ENCODE measurements around the gene MYOM3.
"Not testable (repeated sequence)": the region's sequence is repeated elsewhere in the genome, so short reads cannot be mapped to it uniquely, and the experiment has no call there.

MYOM3 gene

GRCh38 chr1:24022581-24023361 is 89.2 kb downstream of the MYOM3 start:
- no peak for DNase-seq

DNA sequence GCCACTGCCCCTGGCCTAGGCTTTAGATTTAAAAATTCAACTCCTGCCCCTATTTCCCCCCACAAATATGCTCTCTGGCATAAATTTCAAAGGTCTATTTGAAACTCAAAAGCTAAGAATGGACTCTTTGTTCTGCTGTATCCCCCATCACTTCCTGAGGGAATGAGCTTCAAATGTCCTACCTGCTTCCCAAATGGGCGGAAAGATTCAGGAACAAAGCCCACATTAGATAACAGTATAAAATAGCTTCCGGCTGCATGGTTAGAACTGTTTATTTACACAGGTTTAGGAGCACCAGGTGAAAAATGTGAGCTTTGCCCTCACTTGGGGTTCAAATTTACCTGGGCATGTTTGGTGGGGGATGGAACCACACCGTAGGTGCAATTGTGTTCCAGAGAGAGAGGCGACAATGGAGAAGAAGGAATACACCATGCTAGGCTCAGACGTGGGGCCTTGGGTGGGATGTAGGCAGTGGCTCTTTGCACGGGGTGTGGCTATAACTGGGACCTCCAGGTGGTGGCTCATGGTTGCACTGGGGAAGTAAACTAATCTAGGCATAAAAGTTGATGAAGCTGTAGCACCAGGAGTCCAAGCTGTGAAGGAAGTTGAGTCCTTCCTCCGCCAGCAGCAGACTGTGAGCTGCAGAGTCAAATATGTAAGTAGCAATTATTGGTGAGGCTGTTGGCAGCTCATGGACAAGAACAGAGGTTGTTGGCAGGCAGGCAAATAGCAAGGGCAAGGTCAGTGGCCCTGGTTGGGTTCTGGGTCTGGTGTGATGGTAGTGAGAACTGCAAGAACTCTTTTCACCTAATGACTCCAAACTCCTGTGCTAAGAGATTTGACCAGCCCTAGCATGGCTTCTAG is 90.3 kb downstream of the MYOM3 start:
- no peak for DNase-seq

- DNase-seq: no peak
These were observed 91.5 kb downstream of the MYOM3 start for GRCh38 chr1:24020470-24020869.

DNA sequence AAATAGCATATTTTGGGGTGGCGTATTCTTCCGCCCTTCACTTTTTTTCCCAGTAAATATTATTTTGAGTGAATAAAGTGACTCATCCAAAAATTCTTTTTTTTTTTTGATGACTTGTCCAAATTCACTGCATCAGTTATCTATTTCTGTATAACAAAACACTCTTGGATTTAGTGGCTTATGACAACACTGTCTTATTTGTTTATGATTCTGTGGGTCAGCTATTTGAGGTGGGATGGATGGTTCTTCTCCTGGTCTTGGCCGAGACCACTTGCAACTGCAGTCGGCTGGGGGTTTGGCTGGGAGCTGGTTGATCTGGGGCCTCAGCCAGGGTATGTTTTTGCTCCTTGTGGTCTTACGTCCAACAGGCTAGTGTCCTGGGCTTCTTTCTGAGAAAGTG is 91.9 kb downstream of the MYOM3 start:
- no peak for DNase-seq

DNA sequence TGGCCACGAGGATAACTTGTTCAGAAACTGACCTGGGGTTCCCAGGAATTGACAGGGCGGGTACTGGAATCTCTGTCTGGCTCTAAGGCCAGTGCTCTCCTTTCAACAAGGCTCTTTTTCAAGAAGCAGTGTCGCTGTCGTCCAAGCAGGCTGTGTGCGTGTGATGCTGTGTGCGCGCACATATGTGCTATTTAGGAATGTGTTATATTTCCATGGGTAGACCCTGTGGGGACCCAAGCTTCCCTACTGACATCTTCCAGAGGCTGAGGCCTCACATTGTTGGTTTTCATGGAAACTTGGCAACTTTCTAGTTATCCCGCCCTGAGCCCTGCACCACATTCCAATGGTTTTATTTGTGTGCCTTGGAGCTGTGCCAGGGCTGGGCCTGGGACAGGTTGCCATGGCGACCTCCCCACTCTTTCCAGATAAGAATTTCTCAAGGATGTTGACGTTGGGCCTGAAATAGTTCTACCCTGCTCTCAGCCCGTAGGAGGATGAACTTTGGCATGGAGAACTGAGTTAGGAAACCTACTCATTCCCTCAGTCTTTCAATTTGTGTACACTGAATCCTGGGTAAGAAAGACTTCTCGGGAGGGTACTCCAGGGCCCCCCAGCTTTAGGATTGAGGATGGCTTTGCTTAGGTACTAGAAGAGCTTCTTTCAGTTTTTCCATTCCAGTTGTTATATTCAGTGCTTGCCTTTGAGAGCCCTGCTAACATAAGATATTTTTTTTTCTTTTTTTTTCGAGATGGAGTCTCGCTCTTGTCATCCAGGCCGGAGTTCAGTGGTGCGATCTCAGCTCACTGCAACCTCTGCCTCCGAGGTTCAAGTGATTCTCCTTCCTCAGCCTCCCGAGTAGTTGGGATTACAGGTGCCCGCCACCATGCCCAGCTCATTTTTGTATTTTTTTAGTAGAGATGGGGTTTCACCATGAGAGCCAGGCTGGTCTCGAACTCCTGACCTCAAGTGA is 93.0 kb downstream of the MYOM3 start:
- no peak for DNase-seq

DNA sequence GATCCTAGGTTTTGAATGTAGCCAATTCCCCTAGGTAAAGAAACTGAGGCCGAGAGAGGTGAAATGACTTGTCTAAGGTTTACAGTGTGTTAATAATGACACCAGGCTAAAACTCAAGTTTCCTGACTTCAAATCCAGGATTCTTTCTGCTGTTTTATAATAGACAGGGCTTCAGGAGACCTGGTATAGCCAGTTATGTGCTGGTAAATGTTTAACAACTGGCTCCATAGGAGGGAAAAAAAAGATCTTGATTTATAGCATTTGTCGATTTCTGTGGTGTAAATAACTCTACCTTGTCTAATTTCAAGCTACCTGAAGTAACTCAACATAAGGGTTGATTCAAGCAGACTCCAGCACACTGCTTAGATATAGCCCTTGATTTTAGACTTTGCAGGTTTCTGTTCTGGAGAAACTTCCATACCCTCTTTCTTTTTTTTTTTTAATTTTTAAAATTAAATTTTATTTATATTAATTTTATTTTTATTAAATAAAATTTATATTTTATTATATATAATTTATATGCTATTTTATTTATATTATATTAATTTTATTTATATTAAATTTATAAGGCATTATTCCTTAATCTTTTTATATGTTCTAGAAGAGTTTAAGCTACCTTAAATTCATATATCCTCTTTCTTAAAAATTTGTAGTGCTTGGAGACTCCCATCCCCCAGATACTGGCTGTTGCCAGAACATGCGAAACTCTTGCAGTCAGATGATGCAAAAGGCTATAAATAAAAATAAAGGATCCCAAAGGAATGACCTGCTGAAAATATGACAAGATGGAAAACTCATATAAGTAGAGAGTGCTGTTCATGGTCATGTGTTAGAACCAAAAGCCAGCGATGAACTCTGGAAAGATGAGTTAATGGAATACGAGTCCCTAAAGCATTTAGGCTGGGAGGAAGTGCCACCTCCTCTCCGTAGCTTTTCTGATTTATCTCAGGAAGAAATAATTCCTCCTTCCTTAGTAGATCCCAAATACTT is 96.4 kb downstream of the MYOM3 start:
- DNase-seq: no peak

GRCh38 chr1:24012878-24013277 is 99.1 kb downstream of the MYOM3 start:
- not testable (repeated sequence) for DNase-seq

DNA sequence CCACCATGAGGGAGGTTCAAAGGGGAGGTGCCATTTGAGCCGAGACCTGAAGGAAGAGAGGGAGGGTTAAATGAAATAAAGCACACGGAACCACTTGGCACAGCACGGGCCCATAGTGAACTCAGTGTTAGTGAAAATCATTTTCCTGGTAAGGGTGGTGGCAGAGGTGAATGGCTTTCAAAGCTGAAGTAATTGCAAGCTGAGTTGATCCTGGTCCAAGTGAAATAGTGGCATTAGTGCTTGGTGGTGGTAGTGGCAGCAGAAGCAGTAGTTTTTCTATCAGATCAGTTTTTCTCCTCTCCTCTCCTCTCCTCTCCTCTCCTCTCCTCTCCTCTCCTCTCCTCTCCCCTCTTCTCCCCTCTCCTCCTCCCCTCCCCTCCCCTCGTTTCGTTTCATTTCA is 101.3 kb downstream of the MYOM3 start:
- no peak for DNase-seq

DNA sequence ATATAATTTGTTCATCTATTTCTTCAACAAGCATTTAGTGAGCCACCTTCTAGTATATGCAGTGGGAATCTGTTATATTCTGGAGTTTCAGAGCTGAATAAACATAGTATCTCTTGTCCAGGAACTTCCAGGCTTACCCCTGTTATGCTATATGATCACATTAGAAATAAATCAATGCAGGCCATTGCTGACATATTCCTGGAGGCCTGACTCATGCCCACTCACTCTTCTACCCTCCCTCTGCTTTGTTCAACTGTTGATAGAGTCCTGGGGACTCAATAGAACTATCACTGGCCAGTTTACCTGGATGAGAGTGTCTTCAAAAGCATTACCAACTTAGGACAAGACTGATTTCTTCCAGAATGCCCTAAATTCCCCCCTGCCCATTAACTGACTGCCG is 102.5 kb downstream of the MYOM3 start:
- DNase-seq: no peak

DNA sequence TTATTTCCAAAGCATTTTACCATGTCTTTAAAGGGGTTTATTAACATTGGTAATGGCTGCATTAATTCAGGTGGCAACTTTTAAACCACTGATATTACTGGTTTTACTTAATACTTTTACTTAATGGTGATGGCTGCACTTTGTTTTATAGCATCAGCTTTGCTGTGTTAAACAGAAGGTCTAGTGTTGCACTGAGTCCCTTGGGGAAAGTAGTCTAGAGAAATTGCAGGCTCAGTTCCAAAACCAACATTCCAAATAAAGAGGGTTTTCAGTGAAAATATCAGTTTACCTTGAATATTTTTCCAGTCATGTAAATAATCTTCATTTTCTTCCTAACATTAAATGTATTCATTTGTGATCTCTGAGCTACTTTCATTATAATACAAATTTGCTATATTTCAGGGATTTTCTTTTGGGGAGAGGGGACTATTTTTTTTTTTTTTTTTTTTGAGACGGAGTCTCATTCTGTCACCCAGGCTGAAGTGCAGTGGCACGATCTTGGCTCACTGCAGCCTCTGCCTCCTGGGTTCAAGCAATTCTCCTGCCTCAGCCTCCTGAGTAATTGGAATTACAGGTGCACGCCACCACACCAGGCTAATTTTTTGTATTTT is 103.3 kb downstream of the MYOM3 start:
- not testable (repeated sequence) for DNase-seq

- DNase-seq: no peak
These were observed 104.9 kb downstream of the MYOM3 start for GRCh38 chr1:24007079-24007478.

Measured in NCI-H1436 treated with DMSO at 0.1 percent for 48 hours (cell line).